Glutamatergic neuron (in vitro differentiated cells): ENCODE results near the gene ERP27. TPM values are rescaled to one million over a fixed set of nuclear protein-coding genes. Genes with fewer than 3 reads are reported as not detected.

Source experiments
- DNase-seq: peaks from one replicate; pipeline ENCODE4 v3.0.0; 2022
- H3K27ac Mint-ChIP-seq: one replicate; pipeline ENCODE4 v1.8.0; 2020; ENCODE audit warnings: mild to moderate bottlenecking, mixed read lengths, inconsistent platforms; ENCODE audit not compliant: unreplicated experiment
- H3K27me3 Mint-ChIP-seq: one replicate; pipeline ENCODE4 v1.8.0; 2020; ENCODE audit warnings: mild to moderate bottlenecking, moderate library complexity, mixed read lengths, inconsistent platforms; ENCODE audit not compliant: unreplicated experiment
- H3K36me3 Mint-ChIP-seq: one replicate; pipeline ENCODE4 v1.8.0; 2020; ENCODE audit warnings: mild to moderate bottlenecking, mixed read lengths, inconsistent platforms; ENCODE audit not compliant: unreplicated experiment
- H3K4me1 Mint-ChIP-seq: one replicate; pipeline ENCODE4 v1.8.0; 2020; ENCODE audit warnings: mild to moderate bottlenecking, low read depth, mixed read lengths, inconsistent platforms; ENCODE audit not compliant: unreplicated experiment
- H3K4me3 Mint-ChIP-seq: one replicate; pipeline ENCODE4 v1.8.0; 2020; ENCODE audit warnings: mild to moderate bottlenecking, mixed read lengths, inconsistent platforms; ENCODE audit not compliant: unreplicated experiment
- H3K9me3 Mint-ChIP-seq: one replicate; pipeline ENCODE4 v1.8.0; 2020; ENCODE audit warnings: mild to moderate bottlenecking, moderate library complexity, mixed read lengths, inconsistent platforms; ENCODE audit not compliant: unreplicated experiment
- CTCF ChIP-seq: fragments of 200-600 bp; sonication (generic); IDR thresholded peaks from one replicate; pipeline ENCODE4 v1.5.0; 2021; ENCODE audit not compliant: partially characterized antibody, unreplicated experiment
- total RNA-seq: library from RNA; stranded (reverse); fragmentation: NEBNext Ultra II Directional; extraction: Animal tissue kit (Norgen Biotek cat#: 25700); gene quantifications from one replicate; pipeline ENCODE4 v1.2.1, GENCODE V29; 2021; ENCODE audit not compliant: unreplicated experiment

Gene ERP27
- total RNA-seq, 1 donor from 2014 or later, result not detected

- Mint-ChIP-seq H3K4me1 (peaks cover 3% of the 10 kb centered on the region), H3K27me3 (no peaks in the 10 kb centered on the region), H3K27ac (no peak overlapping the region), H3K9me3 (no peaks in the 10 kb centered on the region), H3K4me3 (no peak overlapping the region), H3K36me3 (no peaks in the 10 kb centered on the region)
- TF ChIP-seq CTCF, result no peak
- no peak for DNase-seq
Observed at GRCh38 chr12:14901228-14901562, 37.1 kb downstream of the ERP27 start.

- no peak for DNase-seq
- Mint-ChIP-seq H3K27me3 (no peaks in the 10 kb centered on the region), H3K27ac (no peak overlapping the region), H3K36me3 (no peaks in the 10 kb centered on the region), H3K4me1 (peaks cover 3% of the 10 kb centered on the region), H3K4me3 (no peak overlapping the region), H3K9me3 (no peaks in the 10 kb centered on the region)
- TF ChIP-seq CTCF, result no peak
Observed at GRCh38 chr12:14900521-14901227, 37.7 kb downstream of the ERP27 start.

- H3K27me3 Mint-ChIP-seq, result no peaks in the 10 kb centered on the region
- H3K9me3 Mint-ChIP-seq, result no peaks in the 10 kb centered on the region
- H3K4me3 Mint-ChIP-seq, result no peak overlapping the region
- peaks cover 4% of the 10 kb centered on the region for H3K36me3 Mint-ChIP-seq
- H3K27ac Mint-ChIP-seq, result no peak overlapping the region
- DNase-seq, result no peak
- peaks cover 3% of the 10 kb centered on the region for H3K4me1 Mint-ChIP-seq
- no peak for TF ChIP-seq CTCF
Observed at GRCh38 chr12:14896521-14897169, 41.7 kb downstream of the ERP27 start.

- H3K4me1 Mint-ChIP-seq, result peaks cover 3% of the 10 kb centered on the region
- no peak overlapping the region for H3K4me3 Mint-ChIP-seq
- H3K27ac Mint-ChIP-seq, result no peak overlapping the region
- no peak for TF ChIP-seq CTCF
- H3K36me3 Mint-ChIP-seq, result peaks cover 4% of the 10 kb centered on the region
- no peaks in the 10 kb centered on the region for H3K27me3 Mint-ChIP-seq
- H3K9me3 Mint-ChIP-seq, result no peaks in the 10 kb centered on the region
- DNase-seq, result no peak
Observed at GRCh38 chr12:14893506-14894250, 44.7 kb downstream of the ERP27 start.
